GM12874 (cell line): ENCODE results near the gene OR8S1.

Experiments
- CTCF ChIP-seq: IDR thresholded peaks from 2 replicates; pipeline ENCODE4 v1.5.1; 2011; ENCODE audit warnings: low read depth, mild to moderate bottlenecking, control low read depth, low read length, moderate library complexity; ENCODE audit not compliant: insufficient read depth

OR8S1 gene

GRCh38 chr12:48510111-48510510 is 15.3 kb upstream of the OR8S1 start:
- no peak for TF ChIP-seq CTCF

- no peak for TF ChIP-seq CTCF
Observed at GRCh38 chr12:48512855-48513254, 12.6 kb upstream of the OR8S1 start.

- no peak for TF ChIP-seq CTCF
Observed at GRCh38 chr12:48514728-48515127, 10.7 kb upstream of the OR8S1 start.

- no peak for TF ChIP-seq CTCF
Observed at GRCh38 chr12:48527891-48528670, 2.6 kb downstream of the OR8S1 start.

GRCh38 chr12:48532601-48533000 is 7.2 kb downstream of the OR8S1 start:
- TF ChIP-seq CTCF = no peak

GRCh38 chr12:48536602-48537001 is 11.2 kb downstream of the OR8S1 start:
- TF ChIP-seq CTCF = no peak

GRCh38 chr12:48542300-48542928 is 17.0 kb downstream of the OR8S1 start:
- TF ChIP-seq CTCF = peak; percentile 78
